OCI-M1 (cell line): ENCODE results near the gene TET2.

Experiments used
- DNase-seq: peaks from one replicate; lab custom pipeline; 2025; lab: John Stamatoyannopoulos, UW

TET2 gene

GRCh38 chr4:105236202-105236915, 89.7 kb downstream of the TET2 start:
- no peak for DNase-seq

GRCh38 chr4:105236916-105237311, 90.2 kb downstream of the TET2 start:
- DNase-seq: no peak

GRCh38 chr4:105240037-105240436, 93.4 kb downstream of the TET2 start:
- no peak for DNase-seq

- DNase-seq: no peak
Observed at GRCh38 chr4:105241451-105241850, 94.8 kb downstream of the TET2 start.

GRCh38 chr4:105243446-105243845, 96.8 kb downstream of the TET2 start:
- no peak for DNase-seq

- DNase-seq: no peak
Observed at GRCh38 chr4:105246712-105247111, 100.0 kb downstream of the TET2 start.

- DNase-seq: no peak
Observed at GRCh38 chr4:105248613-105249012, 101.9 kb downstream of the TET2 start.

- no peak for DNase-seq
Observed at GRCh38 chr4:105257817-105258495, 111.3 kb downstream of the TET2 start.

GRCh38 chr4:105265689-105266088, 119.0 kb downstream of the TET2 start:
- no peak for DNase-seq

GRCh38 chr4:105267280-105267679, 120.6 kb downstream of the TET2 start:
- DNase-seq: no peak

GRCh38 chr4:105272002-105272401, 125.3 kb downstream of the TET2 start:
- no peak for DNase-seq

- DNase-seq: no peak
Observed at GRCh38 chr4:105273230-105273629, 126.6 kb downstream of the TET2 start.

GRCh38 chr4:105274090-105274489, 127.4 kb downstream of the TET2 start:
- no peak for DNase-seq

GRCh38 chr4:105274504-105274903, 127.8 kb downstream of the TET2 start:
- DNase-seq: no peak

- no peak for DNase-seq
Observed at GRCh38 chr4:105276361-105277104, 129.9 kb downstream of the TET2 start.

GRCh38 chr4:105277702-105278101, 131.0 kb downstream of the TET2 start:
- DNase-seq: no peak

- DNase-seq: no peak
Observed at GRCh38 chr4:105279314-105279713, 132.6 kb downstream of the TET2 start.

- no peak for DNase-seq
Observed at GRCh38 chr4:105280338-105281123, 133.9 kb downstream of the TET2 start.

- no peak for DNase-seq
Observed at GRCh38 chr4:105281124-105281415, 134.4 kb downstream of the TET2 start.

GRCh38 chr4:105282489-105282888, 135.8 kb downstream of the TET2 start:
- DNase-seq: no peak

GRCh38 chr4:105283501-105283900, 136.8 kb downstream of the TET2 start:
- DNase-seq: no peak

- DNase-seq: no peak
Observed at GRCh38 chr4:105288121-105288520, 141.4 kb downstream of the TET2 start.
